8988T (cell line): Measurements from ENCODE around the gene TCF7L1.
"Not testable (repeated sequence)": the region's sequence is repeated elsewhere in the genome, so short reads cannot be mapped to it uniquely, and the experiment has no call there.

Experiments used
- DNase-seq: peaks from one replicate; pipeline ENCODE4 v3.0.0; 2011

Gene TCF7L1

DNA sequence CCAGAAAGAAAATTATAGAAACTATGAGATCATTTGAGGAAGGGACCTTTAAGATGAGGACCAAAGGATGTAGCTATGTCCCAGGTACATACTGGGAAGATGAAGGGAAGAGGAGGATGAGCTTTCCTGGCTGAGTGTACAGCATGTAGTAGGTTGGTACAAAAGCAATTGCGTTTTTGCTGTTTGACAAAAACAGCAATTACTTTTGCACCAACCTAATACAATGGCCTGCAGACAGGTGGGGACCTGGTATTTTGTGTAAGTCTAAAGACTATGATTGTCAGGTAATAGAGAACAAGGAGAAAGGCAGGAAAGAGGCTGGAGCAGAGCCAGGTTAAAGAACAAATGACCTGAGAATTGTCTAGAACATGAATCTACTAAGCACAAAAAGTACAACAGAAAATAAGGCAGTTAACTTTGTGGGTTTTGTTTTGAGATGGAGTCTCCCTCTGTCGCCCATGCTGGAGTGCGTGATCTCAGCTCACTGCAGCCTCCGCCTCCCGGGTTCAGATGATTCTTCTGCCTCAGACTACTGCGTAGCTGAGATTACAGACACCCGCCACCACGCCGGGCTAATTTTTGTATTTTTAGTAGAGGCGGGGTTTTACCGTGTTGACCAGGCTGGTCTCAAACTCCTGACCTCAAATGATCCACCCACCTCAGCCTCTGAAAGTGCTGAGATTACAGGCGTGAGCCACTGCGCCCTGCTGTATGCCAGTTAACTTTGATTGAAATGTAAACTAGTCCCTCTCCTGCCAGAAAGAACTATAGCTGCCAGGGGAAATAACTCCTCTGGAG lies 197.8 kb downstream of the TCF7L1 start:
- no peak for DNase-seq

DNA sequence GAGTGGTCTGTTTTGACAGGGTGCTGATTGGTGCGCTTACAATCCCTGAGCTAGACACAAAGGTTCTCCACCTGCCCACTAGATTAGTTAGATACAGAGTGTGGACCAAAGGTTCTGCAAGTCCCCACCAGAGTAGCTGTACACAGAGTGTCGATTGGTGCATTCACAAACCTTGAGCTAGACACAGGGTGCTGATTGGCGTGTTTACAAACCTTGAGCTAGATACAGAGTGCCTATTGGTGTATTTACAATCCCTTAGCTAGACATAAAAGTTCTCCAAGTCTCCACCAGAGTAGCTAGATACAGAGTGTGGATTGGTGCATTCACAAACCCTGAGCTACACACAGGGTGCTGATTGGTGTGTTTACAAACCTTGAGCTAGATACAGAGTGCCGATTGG lies 200.7 kb downstream of the TCF7L1 start:
- not testable (repeated sequence) for DNase-seq

DNA sequence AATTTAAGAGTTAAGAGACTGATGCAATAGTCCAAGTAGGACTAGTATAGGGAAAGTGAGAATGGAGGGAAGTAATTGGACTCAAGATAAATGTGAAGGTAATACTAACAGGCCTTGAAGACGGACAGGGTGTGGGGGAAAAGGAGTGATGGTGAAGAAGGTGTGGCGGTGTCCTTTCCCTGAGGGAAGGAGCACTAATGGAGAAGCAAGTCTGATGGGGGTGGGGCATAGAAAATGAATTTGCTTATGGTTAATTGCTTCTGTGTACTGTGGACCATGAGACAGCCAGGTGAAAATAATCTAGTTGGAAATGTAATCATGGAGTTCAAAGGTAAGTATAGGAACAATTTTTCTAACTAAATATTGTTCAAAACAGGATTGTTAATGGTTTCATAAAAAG lies 201.7 kb downstream of the TCF7L1 start:
- DNase-seq, result no peak

DNA sequence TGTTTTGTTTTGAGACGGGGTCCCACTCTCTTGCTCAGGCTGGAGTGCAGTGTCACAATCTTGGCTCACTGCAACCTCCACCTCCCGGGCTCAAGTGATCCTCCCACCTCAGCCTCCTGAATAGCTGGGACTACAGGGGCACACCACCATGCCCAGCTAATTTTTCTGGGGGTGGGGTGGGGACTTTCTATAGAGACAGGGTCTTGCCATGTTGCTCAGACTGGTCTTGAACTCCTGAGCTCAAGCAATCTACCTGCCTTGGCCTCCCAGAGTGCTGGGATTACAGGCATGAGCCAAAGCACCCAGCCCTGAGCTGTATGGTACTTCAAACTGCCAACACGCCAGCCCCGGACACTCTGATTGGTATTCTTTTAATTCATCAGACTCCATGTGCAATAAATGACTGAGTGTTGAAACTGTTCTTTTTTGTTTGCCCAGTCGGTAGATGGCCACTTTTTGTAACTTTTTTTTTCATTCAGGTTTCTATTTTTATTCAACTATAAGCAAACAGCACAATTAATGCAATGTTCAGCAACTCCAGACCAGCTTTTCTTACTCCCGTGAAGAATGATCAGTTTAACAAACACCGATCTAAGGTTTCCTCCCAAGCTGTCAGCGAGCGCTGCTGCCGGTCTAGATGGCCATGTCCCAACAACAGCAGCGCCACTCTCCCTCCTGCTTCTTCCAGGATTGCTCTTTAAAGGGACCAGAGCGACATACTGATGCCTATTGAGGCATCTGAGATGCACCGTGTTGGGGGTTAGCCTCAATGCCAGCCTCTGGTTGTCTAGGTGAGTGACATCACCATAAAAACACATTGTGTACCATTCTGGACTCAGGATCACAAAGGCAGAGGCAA lies 207.1 kb downstream of the TCF7L1 start:
- DNase-seq, result no peak

DNA sequence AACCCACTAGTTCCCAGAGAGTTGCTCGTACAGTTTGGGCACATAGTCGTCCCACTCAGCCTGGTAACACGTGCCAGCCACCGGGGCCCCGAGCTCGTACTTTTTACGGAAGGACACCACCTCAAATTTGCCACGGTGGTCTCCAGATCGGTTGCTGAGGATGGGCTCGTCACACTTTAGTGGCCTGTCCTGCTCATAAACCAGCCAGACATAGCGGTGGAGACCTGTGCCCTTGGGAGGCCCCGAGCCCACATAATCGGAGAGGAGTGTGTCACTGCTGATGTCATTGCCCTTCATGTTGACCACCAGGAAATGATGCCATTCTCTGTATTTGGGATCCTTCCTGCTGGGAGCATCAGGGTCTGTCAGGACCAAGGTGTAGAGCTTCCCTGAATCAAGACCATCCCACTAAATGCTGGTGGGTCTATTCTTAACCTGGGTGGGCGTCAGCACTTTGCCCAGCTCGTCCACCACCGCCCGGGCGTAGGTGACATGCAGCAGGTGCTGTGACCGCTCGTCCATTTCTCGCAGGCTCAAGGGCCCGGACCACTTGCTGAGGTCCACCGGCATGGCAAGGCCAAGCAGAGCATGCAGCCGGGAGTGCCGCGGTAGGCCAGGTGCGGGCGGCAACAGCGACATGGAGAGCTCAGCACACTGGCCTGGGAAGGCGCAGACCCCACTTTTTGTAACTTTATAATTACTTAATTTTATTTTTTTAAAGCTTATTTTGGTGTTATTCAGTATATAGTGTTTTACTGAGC lies 208.3 kb downstream of the TCF7L1 start:
- no peak for DNase-seq

DNA sequence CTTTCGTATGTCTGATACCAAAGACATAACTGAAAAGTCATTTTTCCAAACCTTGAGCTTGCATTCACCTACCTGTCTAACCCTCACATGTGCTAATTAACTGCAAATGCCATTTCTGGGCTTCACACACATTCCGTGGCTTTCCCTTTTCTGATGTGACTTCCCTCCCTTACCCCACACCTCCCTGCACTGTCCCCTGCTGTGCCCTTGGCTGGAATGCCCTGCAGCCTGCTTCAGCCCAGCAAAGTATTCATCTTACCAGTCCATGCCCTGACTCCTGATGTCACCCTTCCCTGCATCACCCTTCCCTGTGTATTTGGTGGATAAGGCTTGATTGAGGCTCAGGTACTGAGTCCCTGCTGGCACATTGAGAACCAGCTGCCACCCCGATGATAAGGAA lies 209.0 kb downstream of the TCF7L1 start:
- no peak for DNase-seq

DNA sequence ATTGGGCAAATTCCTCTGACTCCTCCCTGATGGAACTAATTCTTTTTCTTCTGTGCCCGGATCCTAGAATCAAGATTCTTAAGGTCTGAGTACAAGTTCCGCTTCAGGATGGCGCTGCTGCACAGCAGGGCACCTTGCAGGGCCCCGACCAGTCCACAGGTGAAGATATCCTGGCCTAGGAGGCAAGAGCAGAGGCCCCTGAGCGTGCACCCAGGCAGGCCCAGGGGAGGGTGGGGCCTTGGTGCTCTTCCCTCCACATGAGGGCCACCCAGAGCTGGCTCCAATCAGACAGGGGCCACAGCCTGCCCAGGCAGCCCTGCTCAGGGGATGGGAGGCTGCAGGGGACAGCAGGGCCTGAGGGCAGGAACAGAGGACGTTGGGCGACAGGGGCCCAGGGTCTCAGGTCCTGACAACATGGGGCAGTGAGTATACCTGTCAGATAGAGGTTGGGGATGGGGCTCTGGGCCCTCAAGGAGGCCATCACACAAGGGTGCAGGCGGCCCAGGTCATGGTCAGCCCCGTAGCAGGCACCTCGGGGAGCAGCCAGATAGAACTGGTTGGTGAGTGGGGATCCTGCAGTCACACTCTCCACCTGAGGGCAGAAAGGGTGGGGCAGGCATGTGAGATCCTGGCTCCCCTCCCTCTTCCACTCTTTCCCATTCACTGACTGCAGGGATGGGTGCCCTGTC lies 210.2 kb downstream of the TCF7L1 start:
- DNase-seq, result not testable (repeated sequence)

DNA sequence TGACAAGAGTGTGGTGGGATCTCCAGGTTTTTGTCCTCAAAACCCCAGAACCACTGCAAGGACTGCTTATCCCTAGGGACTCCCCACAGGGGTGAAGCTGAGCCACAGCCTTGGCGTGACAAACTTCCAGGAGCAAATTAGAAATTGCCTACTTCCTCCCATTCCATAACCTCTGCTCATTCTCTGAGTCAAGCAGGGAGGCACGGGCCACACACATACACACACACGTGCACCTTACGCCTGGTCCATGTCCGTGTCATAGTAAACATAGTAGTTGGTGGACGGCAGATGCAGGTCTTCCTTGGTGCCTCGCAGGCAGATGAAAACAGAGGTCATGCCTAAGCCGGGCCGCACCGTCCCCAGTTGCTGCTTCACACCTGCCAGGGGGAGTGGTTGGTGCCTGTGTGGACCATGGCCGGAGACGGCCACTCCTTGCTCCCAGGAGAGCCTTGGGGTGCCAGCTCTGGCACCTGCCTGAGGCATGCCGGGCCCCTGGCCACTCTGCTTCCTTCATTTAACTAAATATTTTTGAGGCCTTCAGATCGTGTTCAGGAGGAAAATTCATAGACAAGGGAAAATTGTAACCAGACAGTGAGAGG lies 211.3 kb downstream of the TCF7L1 start:
- no peak for DNase-seq

DNA sequence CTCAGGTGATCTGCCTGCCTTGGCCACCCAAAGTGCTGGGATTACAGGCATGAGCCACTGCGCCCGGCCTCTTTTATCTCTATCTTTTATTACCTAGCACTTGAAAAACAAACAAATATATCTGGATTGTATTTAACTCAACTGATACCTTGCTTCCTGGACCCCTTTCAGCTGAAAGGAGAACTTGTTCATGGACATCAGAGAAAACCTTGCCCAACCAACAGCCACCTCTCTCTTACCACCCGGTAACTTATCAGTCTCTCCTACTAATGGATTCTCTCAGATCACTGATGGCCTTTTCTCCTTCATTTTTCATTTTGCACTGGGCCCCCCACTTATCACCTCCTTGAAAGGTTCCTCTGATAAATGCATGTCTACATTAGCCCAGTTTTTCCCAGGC lies 214.4 kb downstream of the TCF7L1 start:
- no peak for DNase-seq

DNA sequence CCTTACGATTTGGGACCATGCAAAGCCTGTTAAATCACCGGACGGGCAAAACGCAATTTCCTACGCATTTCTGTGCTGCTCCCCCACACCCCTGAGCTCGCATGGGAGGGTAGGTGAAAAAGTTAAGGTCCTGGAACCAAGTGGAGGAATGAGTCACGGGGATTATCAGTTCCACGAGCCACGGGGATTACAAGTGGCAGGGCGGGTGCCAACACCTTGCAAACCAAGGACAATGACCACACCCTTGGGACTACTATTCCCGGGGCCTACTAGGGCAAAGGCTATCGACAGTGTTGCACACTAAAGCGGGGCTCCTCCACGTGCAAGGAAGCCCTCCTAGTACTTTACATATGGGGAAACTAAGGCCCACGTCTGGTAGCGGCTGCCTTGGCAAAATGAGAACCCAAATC lies 220.7 kb downstream of the TCF7L1 start:
- DNase-seq, result no peak

DNA sequence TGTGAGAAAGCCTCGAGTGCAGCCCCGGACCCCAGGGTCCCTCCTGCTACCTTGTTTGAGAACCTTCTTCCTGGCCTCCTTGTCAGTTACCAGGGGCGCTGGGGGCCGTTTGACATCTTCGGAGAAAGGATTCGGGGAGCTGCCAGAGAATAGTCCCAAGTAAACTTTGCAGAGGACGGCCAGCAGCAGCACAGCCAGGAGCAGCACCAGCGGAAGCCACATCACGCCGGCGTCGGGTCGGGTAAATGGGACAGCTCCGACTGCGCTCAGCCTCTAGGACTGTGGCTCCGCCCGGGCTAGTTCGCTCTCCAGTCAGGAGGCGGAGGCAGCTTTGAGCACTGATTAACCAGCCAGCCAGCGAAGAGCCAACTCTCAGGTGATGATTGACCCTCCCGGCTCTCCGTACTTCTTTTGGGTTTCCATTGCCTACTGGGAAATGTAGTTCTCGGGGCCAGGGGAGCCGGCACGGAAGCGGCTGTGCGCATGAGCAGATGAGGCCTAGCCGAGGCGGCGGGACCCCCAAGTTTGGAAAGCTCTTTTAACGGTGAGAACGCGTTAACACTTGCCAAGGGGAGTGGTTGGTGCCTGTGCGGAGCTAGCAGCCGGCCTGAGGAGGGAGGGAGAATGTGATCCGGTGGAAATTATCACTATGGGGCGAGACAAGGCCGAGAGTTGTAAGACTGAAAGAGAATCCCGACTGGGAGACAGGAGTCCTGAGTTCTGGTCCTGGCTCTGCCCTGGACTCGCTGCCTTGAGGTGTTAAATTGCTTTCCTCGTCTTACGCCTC lies 221.3 kb downstream of the TCF7L1 start, which contains the start of the genes ELMOD3 and RETSAT:
ELMOD3 (plus strand) TSS at position 484 of the 787 bp plus-strand sequence. CDS start 2,430 bp downstream, outside the sequence.
RETSAT (minus strand) TSS at position 243 of the 787 bp plus-strand sequence; CDS start at position 222, 21 bp downstream.
- DNase-seq, result peak; percentile 87

DNA sequence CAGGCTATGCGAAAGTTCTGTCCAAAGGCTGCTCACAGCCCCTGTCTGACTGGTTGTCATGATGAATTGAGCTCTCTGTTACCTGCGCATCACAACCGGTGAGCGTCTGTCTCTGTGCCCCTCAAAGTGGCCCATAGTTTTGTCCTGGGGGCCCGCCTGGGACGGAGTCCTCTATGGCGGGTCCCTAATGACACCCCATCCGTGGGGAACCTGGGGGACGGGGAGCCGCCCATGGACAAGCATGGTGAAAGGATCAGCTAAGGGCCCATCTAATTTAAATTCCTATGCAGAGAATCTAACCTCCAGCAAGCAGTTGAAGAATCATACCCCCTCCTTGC lies 221.8 kb downstream of the TCF7L1 start:
- DNase-seq, result no peak

DNA sequence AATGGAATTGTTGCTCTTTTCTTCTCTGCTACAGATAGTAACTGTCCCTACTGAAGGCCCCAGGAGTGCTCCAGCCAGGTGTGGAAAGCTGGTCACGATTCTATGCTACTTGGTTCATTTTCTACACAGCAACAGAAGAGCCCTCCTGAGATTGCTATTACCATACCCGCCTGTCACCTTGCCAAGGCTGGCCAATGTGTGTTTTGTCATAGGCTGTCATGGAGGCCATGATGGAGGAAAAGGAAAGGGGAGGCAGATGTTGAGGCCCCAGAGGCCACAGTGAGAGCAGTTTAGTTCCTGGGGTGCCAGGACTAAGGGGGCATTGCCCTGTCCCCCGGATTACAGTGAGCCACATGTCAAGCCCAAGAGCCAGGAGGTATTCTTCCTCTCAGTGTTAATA lies 222.3 kb downstream of the TCF7L1 start:
- DNase-seq, result no peak

DNA sequence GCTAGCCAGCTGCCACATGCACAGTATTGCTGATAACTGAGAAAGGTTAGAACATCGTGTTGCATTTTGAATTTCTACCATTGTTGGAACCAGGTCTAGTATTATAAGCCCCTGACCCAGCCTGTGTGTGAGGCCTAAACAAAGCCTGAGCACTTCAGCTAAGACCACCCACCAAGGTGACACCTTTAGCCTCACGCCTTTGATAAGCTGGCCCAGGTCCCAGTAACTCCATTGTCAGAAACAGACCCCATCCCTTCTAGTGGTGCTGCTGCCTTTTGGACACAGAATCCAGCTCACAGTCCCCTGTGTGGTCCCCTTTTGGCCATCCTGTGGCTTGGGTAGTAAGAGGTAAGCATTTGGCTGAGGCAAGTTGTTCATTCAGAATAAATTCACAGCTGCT lies 223.0 kb downstream of the TCF7L1 start:
- no peak for DNase-seq

DNA sequence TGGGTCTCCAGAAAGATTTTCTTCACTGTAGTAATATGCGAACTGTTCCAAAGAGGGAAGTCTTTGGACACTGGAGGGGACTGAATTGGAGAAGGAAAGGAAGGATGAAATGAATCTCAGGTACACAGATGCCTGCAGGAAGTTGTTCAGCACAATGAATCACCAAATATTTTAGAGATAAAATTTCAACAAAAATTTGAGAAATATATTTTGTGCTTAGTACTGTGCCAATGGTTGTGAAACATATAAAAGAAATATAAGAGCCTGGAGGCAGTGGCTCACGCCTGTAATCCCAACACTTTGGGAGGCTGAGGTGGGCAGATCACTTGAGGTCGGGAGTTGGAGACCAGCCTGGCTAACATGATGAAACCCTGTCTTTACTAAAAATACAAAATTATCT lies 224.5 kb downstream of the TCF7L1 start:
- DNase-seq, result no peak
